NT2/D1 (cell line): ENCODE data around the gene STOML1.

Source experiments
- SUZ12 ChIP-seq: IDR thresholded peaks from 2 replicates; pipeline ENCODE4 v1.6.1; 2011; ENCODE audit not compliant: insufficient read length, insufficient read depth; ENCODE audit errors: extremely low read depth
- YY1 ChIP-seq: IDR thresholded peaks from 2 replicates; pipeline ENCODE4 v1.6.1; 2011; ENCODE audit not compliant: insufficient read length, insufficient read depth
- ZNF274 ChIP-seq: IDR thresholded peaks from 2 replicates; pipeline ENCODE4 v1.6.1; 2011; ENCODE audit warnings: mild to moderate bottlenecking, low read depth, low read length

- no peak for TF ChIP-seq ZNF274
- TF ChIP-seq SUZ12: no peak
- no peak for TF ChIP-seq YY1
Measured at GRCh38 chr15:73968461-73968860, 23.6 kb downstream of the STOML1 start.
